ENCODE results near the gene MICAL1. TPM values are rescaled to one million over a fixed set of nuclear protein-coding genes. Genes with fewer than 3 reads are reported as not detected.

The MICAL1 gene
- total RNA-seq, 1 experiment from 2014 or later, result 92.9 TPM

DNA sequence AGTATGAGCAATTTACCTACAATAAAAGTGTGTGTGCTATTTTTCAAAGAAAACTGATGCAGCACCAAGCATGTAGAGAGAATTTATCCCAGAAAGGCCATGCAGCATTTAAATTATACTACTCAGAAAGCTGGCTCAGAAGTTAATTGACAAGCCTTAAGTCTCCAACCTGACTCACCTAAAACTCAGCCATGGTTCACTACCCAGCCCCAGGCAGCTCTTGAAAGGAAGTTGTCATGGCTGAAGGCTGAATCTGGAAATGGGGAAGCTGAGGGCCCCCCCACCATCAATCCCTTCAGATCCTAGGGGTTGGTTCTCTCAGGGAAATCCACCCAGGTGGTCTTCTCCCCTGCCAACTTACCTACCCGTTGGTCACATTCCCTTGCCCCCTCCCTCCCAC is 34.8 kb downstream of the MICAL1 start:
- Histone ChIP-seq H3K27ac (ENCODE audit: insufficient read length, low read depth, low read length) (no peak overlapping the region), H2AK5ac (ENCODE audit: insufficient read length, low read length) (no peak overlapping the region), H3K14ac (ENCODE audit: insufficient read depth, low read length) (no peak overlapping the region), H2BK12ac (ENCODE audit: insufficient read length, low read depth, low read length) (no peak overlapping the region), H3K23me2 (ENCODE audit: insufficient read length, low read depth, low read length, poor library complexity, severe bottlenecking) (no peaks in the 10 kb centered on the region), H2BK120ac (ENCODE audit: low read depth, low read length, poor library complexity, severe bottlenecking) (no peak overlapping the region), H3K56ac (ENCODE audit: insufficient read length, low read depth, low read length) (no peak overlapping the region), H3T11ph (ENCODE audit: low read length) (no peak overlapping the region), H2BK15ac (ENCODE audit: low read depth, low read length) (no peak overlapping the region), H4K8ac (replicated peaks; ENCODE audit: insufficient read length, low read depth, low read length) (no peak overlapping the region), H3K9ac (ENCODE audit: extremely low read depth, insufficient read length, low read length) (no peak overlapping the region), H3K4me2 (ENCODE audit: insufficient read depth, insufficient read length, low read length) (no peak overlapping the region), H3K18ac (ENCODE audit: insufficient read length, low read depth, low read length) (no peak overlapping the region), H4K91ac (ENCODE audit: insufficient read length, low read depth, low read length) (no peak overlapping the region), H3K79me2 (ENCODE audit: insufficient read depth, low read length) (no peaks in the 10 kb centered on the region), H2BK20ac (ENCODE audit: low read depth, low read length, poor library complexity, severe bottlenecking) (no peak overlapping the region), H3K9me3 (ENCODE audit: control insufficient read depth, low read depth, low read length) (no peaks in the 10 kb centered on the region), H3K23ac (ENCODE audit: insufficient read length, low read depth, low read length) (no peak overlapping the region), H2AFZ (ENCODE audit: low read length) (no peak overlapping the region), H3K4me1 (ENCODE audit: insufficient read depth, low read length) (no peaks in the 10 kb centered on the region), H3K27me3 (ENCODE audit: insufficient read depth, low read length) (no peaks in the 10 kb centered on the region), H4K20me1 (ENCODE audit: control insufficient read depth, insufficient read depth, insufficient read length) (no peaks in the 10 kb centered on the region), H4K5ac (ENCODE audit: insufficient read length, low read depth, low read length) (no peak overlapping the region), H2BK5ac (ENCODE audit: insufficient read length, low read length) (no peak overlapping the region), H3K4ac (ENCODE audit: low read depth, low read length) (no peak overlapping the region), H3K79me1 (ENCODE audit: insufficient read depth, low read depth, low read length, poor library complexity, severe bottlenecking) (no peaks in the 10 kb centered on the region)
- Mint-ChIP-seq H3K27me3 (ENCODE audit: low read depth) (no peaks in the 10 kb centered on the region; the same call in 1 of the 2 replicates), H3K36me3 (ENCODE audit: insufficient read depth in 1 of 3, low read depth in 3 of 3) (no peaks in the 10 kb centered on the region), H3K4me3 (no peak overlapping the region), H3K4me1 (peaks cover 0 to 2% of the 10 kb centered on the region in 2 experiments; a peak in 1 of 4 replicates), H3K9me3 (no peaks in the 10 kb centered on the region), H3K27ac (no peak overlapping the region)
- WGBS (ENCODE audit: extremely low coverage, insufficient read length, low lambda C conversion rate), result no CpG with 5 or more reads among the region's 1 CpG
- no peak for DNase-seq
- TF ChIP-seq, protein P1, sequence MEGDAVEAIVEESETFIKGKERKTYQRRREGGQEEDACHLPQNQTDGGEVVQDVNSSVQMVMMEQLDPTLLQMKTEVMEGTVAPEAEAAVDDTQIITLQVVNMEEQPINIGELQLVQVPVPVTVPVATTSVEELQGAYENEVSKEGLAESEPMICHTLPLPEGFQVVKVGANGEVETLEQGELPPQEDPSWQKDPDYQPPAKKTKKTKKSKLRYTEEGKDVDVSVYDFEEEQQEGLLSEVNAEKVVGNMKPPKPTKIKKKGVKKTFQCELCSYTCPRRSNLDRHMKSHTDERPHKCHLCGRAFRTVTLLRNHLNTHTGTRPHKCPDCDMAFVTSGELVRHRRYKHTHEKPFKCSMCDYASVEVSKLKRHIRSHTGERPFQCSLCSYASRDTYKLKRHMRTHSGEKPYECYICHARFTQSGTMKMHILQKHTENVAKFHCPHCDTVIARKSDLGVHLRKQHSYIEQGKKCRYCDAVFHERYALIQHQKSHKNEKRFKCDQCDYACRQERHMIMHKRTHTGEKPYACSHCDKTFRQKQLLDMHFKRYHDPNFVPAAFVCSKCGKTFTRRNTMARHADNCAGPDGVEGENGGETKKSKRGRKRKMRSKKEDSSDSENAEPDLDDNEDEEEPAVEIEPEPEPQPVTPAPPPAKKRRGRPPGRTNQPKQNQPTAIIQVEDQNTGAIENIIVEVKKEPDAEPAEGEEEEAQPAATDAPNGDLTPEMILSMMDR (conservative IDR thresholded peaks at IDR 0.05), result no peak

Measured in H9 (cell line).